Liver (tissue), 9 donors: ENCODE results near the gene PTPRN2. TPM values are rescaled to one million over a fixed set of nuclear protein-coding genes. Genes with fewer than 3 reads are reported as not detected.

Source experiments
- DNase-seq: peaks from one replicate; pipeline ENCODE4 v3.0.0-alpha.2; 2017; ENCODE audit warnings: low spot score
- H3K27ac ChIP-seq, 2 donors: one replicate each; pipeline ENCODE4 v1.7.0; 2013; ENCODE audit warnings: inconsistent platforms in 2 of 2, low read length in 2 of 2, control low read depth in 1 of 2, low read depth in 1 of 2, mild to moderate bottlenecking in 1 of 2
- H3K27me3 ChIP-seq, 4 donors: one replicate each; pipeline versions ENCODE4 v1.6.1 to v1.7.0; 2013; ENCODE audit warnings: low read length in 3 of 4, inconsistent platforms in 1 of 4, mild to moderate bottlenecking in 1 of 4, moderate library complexity in 1 of 4; ENCODE audit not compliant: control insufficient read depth in 4 of 4, insufficient read depth in 4 of 4
- H3K36me3 ChIP-seq, 4 donors: one replicate each; pipeline versions ENCODE4 v1.6.1 to v1.7.0; 2013; ENCODE audit warnings: low read length in 3 of 4, mild to moderate bottlenecking in 3 of 4, low read depth in 1 of 4, moderate library complexity in 1 of 4; ENCODE audit not compliant: control insufficient read depth in 4 of 4, insufficient read depth in 3 of 4
- H3K4me1 ChIP-seq, 4 donors: one replicate each; pipeline versions ENCODE4 v1.6.1 to v1.7.0; 2013; ENCODE audit warnings: low read length in 3 of 4, mild to moderate bottlenecking in 3 of 4, moderate library complexity in 1 of 4; ENCODE audit not compliant: control insufficient read depth in 4 of 4, insufficient read depth in 4 of 4
- H3K4me3 ChIP-seq, 3 donors: one replicate each; pipeline versions ENCODE4 v1.6.1 to v1.7.0; 2013; ENCODE audit warnings: low read length in 3 of 3, control low read depth in 1 of 3, low read depth in 1 of 3, mild to moderate bottlenecking in 1 of 3
- H3K9ac ChIP-seq, 2 donors: one replicate each; pipeline ENCODE4 v1.7.0; 2013; ENCODE audit warnings: low read length in 2 of 2, mild to moderate bottlenecking in 2 of 2, moderate library complexity in 2 of 2, control low read depth in 1 of 2, low read depth in 1 of 2
- H3K9me3 ChIP-seq, 4 donors: one replicate each; pipeline versions ENCODE4 v1.6.1 to v1.7.0; 2013; ENCODE audit warnings: low read length in 3 of 4; ENCODE audit not compliant: control insufficient read depth in 4 of 4
- FOXA1 ChIP-seq: IDR thresholded peaks from 2 replicates; pipeline ENCODE4 v1.6.1; 2016; ENCODE audit warnings: antibody characterized with exemption
- GABPA ChIP-seq, 2 donors: IDR thresholded peaks in 1 of 2; conservative IDR thresholded peaks in 1 of 2; 2 replicates each; pipeline ENCODE4 v1.6.1; 2016; ENCODE audit warnings: antibody characterized with exemption in 2 of 2, mild to moderate bottlenecking in 1 of 2, moderate library complexity in 1 of 2
- RAD21 ChIP-seq, 2 donors: IDR thresholded peaks; 2 replicates each; pipeline ENCODE4 v1.6.1; 2016; ENCODE audit warnings: antibody characterized with exemption in 2 of 2, mild to moderate bottlenecking in 2 of 2
- RXRA ChIP-seq, 2 donors: IDR thresholded peaks; 2 replicates each; pipeline ENCODE4 v1.6.1; 2017 to 2018; ENCODE audit warnings: antibody characterized with exemption in 2 of 2, mild to moderate bottlenecking in 1 of 2
- TAF1 ChIP-seq: conservative IDR thresholded peaks from 2 replicates; pipeline ENCODE4 v1.6.1; 2016; ENCODE audit warnings: antibody characterized with exemption, mild to moderate bottlenecking
- WGBS: extraction: QIAGEN DNeasy Blood & Tissue Kit; methylation state at CpG from one replicate; pipeline ENCODE4 v1.1.7; 2013; 5-methylcytosine and 5-hydroxymethylcytosine counted together
- polyA plus RNA-seq, 2 donors: library from polyadenylated mRNA; stranded (reverse) in 1 of 2; unstranded in 1 of 2; fragments of 200-250 nt in 1 of 2; fragments of >200 nt in 1 of 2; fragmentation: Nextera tagmentation in 1 of 2; extraction: Ambion mirVana in 1 of 2; gene quantifications; one replicate each; pipeline versions ENCODE4 v1.2.1 to v1.2.3, GENCODE V29; 2013 to 2015
- total RNA-seq, 2 donors: library from RNA; depleted of rRNA; stranded (reverse); fragments of >200 nt; gene quantifications; one replicate each; pipeline ENCODE4 v1.2.3, GENCODE V29; 2014
- TF ChIP-seq, protein P1 (sequence below): IDR thresholded peaks from 2 replicates; pipeline ENCODE4 v1.6.1; 2016; ENCODE audit warnings: antibody characterized with exemption, mild to moderate bottlenecking
- TF ChIP-seq, protein P2 (sequence below): fragments of 150-350 bp; IDR thresholded peaks from 2 replicates; pipeline ENCODE4 v1.5.1; 2017; ENCODE audit warnings: improper control_type of control experiment, low read depth, low read length; ENCODE audit not compliant: missing input control
- TF ChIP-seq, protein P3 (sequence below): IDR thresholded peaks from 2 replicates; pipeline ENCODE4 v1.6.1; 2016; ENCODE audit warnings: antibody characterized with exemption
- TF ChIP-seq, protein P4 (sequence below): IDR thresholded peaks from 2 replicates; pipeline ENCODE4 v1.6.1; 2016; ENCODE audit warnings: antibody characterized with exemption
- donor health status: healthy.
- donor health status: healthy.
- donor health status: healthy.
- donor health status: healthy.
- donor health status: healthy.

Gene PTPRN2
- total and polyA plus RNA-seq, 4 donors = 0.75 to 1.9 (median 1.1) TPM

DNA sequence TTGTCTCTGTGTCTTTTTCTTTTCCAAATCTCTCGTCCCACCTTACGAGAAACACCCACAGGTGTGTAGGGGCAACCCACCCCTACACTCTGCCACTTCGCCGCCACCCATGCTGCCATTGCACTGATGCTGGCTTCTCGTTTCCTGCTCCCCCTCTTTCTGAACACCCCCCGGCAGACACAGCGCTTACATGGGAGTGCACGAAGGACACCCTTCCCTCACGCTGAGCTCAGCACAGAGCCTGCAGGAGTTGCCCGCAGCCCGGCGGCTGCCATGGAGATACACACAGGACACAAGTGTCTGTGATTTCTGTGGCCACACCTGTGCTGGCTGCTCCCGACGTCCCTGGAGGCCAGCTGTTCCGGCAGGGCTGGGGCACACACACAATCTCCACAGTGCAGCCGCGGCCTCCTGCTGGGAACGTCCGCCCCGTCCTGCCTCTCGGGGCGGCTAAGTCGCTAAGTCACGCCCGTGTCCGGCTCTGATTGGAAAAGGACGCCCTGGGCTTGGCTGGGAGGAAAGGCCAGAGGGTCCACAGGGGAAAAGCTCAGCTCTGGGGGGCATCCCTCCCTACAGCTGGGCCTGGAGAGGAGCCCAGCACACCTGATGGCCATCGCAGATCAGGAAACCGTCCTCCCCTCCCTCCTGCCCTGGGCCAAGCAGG, 349.8 kb downstream of the PTPRN2 start:
- no peaks in the 10 kb centered on the region for H3K4me1 ChIP-seq
- TF ChIP-seq RXRA (IDR thresholded peaks at IDR 0.05) (no peak), TAF1 (no peak), FOXA1 (no peak), GABPA (IDR thresholded peaks at IDR 0.05 in 1 of 2, conservative IDR thresholded peaks at IDR 0.05 in 1 of 2) (no peak), RAD21 (IDR thresholded peaks at IDR 0.05) (no peak)
- TF ChIP-seq, protein P1, sequence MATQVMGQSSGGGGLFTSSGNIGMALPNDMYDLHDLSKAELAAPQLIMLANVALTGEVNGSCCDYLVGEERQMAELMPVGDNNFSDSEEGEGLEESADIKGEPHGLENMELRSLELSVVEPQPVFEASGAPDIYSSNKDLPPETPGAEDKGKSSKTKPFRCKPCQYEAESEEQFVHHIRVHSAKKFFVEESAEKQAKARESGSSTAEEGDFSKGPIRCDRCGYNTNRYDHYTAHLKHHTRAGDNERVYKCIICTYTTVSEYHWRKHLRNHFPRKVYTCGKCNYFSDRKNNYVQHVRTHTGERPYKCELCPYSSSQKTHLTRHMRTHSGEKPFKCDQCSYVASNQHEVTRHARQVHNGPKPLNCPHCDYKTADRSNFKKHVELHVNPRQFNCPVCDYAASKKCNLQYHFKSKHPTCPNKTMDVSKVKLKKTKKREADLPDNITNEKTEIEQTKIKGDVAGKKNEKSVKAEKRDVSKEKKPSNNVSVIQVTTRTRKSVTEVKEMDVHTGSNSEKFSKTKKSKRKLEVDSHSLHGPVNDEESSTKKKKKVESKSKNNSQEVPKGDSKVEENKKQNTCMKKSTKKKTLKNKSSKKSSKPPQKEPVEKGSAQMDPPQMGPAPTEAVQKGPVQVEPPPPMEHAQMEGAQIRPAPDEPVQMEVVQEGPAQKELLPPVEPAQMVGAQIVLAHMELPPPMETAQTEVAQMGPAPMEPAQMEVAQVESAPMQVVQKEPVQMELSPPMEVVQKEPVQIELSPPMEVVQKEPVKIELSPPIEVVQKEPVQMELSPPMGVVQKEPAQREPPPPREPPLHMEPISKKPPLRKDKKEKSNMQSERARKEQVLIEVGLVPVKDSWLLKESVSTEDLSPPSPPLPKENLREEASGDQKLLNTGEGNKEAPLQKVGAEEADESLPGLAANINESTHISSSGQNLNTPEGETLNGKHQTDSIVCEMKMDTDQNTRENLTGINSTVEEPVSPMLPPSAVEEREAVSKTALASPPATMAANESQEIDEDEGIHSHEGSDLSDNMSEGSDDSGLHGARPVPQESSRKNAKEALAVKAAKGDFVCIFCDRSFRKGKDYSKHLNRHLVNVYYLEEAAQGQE = no peak
- TF ChIP-seq, protein P2, sequence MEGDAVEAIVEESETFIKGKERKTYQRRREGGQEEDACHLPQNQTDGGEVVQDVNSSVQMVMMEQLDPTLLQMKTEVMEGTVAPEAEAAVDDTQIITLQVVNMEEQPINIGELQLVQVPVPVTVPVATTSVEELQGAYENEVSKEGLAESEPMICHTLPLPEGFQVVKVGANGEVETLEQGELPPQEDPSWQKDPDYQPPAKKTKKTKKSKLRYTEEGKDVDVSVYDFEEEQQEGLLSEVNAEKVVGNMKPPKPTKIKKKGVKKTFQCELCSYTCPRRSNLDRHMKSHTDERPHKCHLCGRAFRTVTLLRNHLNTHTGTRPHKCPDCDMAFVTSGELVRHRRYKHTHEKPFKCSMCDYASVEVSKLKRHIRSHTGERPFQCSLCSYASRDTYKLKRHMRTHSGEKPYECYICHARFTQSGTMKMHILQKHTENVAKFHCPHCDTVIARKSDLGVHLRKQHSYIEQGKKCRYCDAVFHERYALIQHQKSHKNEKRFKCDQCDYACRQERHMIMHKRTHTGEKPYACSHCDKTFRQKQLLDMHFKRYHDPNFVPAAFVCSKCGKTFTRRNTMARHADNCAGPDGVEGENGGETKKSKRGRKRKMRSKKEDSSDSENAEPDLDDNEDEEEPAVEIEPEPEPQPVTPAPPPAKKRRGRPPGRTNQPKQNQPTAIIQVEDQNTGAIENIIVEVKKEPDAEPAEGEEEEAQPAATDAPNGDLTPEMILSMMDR = no peak
- no peak overlapping the region for H3K27ac ChIP-seq
- peaks cover 0 to 4% (median under 1%) of the 10 kb centered on the region in 4 donors for H3K9me3 ChIP-seq
- WGBS = 89% methylated on average over 27 of the region's 29 CpGs
- no peak overlapping the region for H3K4me3 ChIP-seq
- no peaks in the 10 kb centered on the region for H3K27me3 ChIP-seq
- no peaks in the 10 kb centered on the region for H3K36me3 ChIP-seq
- DNase-seq = no peak
- no peak overlapping the region for H3K9ac ChIP-seq

DNA sequence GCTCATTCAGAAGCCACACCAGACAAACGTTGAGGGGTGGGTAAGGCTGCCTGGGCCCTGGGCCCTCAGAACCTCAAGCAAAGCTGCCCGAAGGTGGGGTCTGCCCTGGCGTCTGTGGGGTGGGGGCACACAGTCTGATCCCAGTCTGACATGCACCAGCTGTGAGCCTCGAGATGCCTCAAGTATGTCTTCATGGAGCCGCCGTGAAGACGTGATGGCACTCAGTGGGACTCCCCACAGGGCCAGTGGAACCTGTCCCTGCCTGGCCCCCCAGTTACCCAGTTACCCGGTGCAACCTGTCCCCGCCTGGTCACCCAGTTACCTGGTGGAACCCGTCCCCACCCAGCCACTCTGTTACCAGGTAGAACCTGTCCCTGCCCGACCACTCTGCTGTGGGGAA, 351.2 kb downstream of the PTPRN2 start:
- no peaks in the 10 kb centered on the region for H3K27me3 ChIP-seq
- H3K4me1 ChIP-seq = no peaks in the 10 kb centered on the region
- H3K9me3 ChIP-seq = peaks cover 0 to 4% (median under 1%) of the 10 kb centered on the region in 4 donors
- 85% methylated on average over 11 of the region's 11 CpGs for WGBS
- TF ChIP-seq RAD21 (IDR thresholded peaks at IDR 0.05) = no peak
- TF ChIP-seq, protein P3, sequence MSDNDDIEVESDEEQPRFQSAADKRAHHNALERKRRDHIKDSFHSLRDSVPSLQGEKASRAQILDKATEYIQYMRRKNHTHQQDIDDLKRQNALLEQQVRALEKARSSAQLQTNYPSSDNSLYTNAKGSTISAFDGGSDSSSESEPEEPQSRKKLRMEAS = no peak
- TF ChIP-seq, protein P1 = no peak
- TF ChIP-seq, protein P4, sequence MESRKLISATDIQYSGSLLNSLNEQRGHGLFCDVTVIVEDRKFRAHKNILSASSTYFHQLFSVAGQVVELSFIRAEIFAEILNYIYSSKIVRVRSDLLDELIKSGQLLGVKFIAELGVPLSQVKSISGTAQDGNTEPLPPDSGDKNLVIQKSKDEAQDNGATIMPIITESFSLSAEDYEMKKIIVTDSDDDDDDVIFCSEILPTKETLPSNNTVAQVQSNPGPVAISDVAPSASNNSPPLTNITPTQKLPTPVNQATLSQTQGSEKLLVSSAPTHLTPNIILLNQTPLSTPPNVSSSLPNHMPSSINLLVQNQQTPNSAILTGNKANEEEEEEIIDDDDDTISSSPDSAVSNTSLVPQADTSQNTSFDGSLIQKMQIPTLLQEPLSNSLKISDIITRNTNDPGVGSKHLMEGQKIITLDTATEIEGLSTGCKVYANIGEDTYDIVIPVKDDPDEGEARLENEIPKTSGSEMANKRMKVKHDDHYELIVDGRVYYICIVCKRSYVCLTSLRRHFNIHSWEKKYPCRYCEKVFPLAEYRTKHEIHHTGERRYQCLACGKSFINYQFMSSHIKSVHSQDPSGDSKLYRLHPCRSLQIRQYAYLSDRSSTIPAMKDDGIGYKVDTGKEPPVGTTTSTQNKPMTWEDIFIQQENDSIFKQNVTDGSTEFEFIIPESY = no peak
- H3K36me3 ChIP-seq = no peaks in the 10 kb centered on the region
- no peak overlapping the region for H3K4me3 ChIP-seq
- DNase-seq = no peak
- H3K9ac ChIP-seq = no peak overlapping the region
- no peak overlapping the region for H3K27ac ChIP-seq
